C1 segment of cervical spinal cord (tissue), 14 donors: Measurements from ENCODE around the gene PARD6B.
"Not testable (repeated sequence)": the region's sequence is repeated elsewhere in the genome, so short reads cannot be mapped to it uniquely, and the experiment has no call there.

Experiments used
- DNase-seq, 14 donors: peaks; one replicate each; lab custom pipeline; 2025; lab: John Stamatoyannopoulos, UW

Gene PARD6B

DNA sequence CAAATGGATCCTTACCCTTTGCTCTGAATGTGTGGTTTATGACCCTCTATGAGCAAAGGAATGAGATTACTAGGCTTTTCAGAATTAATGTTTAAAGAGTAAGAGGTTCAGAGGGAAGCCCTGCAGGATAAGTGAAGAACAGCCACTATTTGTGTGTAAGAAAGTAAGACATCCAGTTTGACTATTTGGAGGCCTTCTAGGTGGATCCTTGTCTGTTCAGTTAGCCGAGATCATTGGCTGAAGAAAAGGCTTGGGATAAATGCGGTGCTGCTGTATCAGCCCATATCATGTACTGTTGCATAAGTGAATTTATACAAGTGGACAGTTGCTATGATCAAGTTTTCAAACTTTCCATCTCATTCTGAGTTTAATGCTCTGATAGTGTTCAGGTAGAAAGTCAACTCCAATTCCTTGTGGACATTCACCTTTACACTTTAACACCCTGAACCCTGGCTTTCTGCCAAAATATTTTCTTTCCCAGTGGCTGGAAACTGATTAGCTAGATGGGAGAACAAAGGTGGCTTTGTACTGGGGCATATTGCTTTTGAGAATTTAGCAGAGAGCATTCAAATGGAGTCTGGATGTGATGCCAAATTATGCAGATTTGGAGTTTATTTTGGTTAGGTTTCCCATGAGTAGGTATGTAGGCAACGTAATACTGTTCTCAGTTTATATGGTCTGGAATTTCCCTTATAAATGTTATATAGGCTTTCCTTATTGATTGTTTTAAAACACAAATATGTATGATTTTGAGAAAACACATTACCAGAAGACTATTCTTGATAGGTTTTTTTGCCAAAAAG lies 15.0 kb downstream of the PARD6B start:
- no peak for DNase-seq

DNA sequence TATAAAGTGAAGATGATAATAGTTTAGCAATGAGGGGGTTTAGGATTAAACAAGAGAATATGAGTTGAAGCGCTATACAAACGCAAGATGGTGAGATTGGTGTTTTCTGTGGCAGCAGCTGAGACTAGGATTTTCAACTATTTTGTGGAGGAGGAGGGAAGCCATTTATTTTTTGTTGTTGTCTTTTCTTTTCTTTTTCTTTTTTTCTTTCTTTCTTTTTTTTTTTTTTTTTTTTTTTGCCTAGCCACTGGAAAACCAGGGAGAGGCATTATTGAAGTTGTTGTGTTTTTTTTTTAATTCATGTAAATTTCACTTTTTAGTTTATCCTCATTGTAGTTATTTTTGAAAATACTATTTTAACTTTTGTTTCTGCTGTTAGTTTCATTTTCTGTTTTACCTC lies 15.9 kb downstream of the PARD6B start:
- DNase-seq, result no peak

DNA sequence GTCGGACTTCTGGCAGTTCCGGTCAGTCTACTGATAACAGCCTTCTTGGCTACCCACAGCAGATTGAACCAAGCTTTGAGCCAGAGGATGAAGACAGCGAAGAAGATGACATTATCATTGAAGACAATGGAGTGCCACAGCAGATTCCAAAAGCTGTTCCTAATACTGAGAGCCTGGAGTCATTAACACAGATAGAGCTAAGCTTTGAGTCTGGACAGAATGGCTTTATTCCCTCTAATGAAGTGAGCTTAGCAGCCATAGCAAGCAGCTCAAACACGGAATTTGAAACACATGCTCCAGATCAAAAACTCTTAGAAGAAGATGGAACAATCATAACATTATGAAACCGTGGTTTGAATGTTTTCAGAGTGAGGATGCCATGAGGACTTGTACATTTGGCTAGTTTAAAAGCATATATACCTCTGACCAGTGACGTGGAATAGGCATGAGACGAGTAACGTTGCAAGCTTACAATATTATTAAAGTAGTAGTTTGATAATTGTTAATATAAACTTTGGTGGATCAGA lies 18.8 kb downstream of the PARD6B start:
- no peak for DNase-seq

DNA sequence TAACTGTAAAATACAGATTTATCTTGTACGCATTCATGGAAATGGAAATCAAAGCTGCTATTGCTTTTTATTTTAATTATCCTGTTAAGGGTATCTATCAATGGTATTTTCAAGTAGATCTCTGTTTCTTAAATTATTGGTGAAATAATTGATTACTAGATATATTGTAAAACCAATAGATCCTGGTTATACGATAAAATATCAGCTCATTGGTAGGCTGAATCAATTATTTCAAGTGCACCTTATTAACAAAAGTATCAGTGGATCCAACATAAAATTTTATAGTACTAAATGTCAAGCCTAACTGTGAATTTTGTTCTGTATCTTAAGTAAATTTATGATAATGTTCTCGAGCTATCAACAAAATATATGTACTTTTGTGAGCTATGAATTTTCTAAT lies 21.8 kb downstream of the PARD6B start:
- DNase-seq, result no peak

DNA sequence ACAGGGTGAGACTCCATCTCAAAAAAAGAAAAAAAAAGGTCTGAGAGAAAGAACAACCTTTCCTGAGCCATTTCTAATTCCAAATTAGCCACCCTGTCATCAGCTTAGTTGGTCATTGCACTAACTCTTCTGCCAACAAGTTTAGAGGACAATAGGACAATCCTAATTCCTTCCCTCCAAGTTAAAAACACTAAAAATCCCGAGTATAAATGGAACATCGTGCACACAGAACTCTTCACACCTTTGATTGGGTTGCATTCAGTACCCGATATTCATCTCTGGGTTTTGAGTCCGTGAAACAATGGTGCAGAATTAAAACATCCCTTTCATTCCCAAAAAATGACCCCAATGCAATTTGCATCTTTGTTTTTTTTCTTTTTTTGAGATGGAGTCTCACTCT lies 23.0 kb downstream of the PARD6B start:
- no peak for DNase-seq

DNA sequence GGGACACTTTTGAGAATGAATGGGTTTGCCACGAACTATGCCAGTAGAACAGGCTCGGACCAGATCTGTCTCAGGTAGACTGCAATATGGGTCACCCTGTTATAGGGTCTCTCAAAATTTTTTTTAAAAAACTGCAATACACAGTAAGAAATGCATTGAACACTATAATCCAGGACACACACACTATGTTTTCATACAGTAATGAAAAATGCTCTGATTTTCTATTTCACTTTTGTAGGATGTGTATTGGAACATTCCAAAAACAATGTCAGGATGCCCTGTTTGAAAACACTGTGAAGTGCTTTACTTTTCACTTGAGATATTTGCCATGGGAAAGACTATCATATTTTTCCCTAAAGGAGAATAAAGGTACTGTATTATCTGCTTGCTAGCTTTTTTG lies 25.1 kb downstream of the PARD6B start:
- DNase-seq, result no peak

DNA sequence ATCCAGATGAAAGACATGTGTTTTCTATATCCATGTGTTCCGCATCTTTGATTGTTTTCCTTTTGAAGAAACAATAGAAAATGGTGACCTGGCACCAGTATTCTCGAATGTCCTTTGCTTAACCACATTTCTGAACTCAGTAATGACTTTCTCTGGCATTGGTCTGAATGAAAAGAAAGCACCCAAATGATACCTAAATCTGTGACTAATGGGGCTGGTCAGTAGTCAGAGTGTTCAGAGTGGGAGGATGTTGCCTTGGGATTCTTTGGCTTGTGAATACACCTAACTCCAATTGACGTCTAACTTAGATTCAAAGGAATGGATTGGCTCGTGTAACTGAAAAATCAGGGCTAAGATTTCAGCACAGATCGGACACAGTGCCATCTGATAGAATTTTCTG lies 27.1 kb downstream of the PARD6B start:
- DNase-seq, result no peak

DNA sequence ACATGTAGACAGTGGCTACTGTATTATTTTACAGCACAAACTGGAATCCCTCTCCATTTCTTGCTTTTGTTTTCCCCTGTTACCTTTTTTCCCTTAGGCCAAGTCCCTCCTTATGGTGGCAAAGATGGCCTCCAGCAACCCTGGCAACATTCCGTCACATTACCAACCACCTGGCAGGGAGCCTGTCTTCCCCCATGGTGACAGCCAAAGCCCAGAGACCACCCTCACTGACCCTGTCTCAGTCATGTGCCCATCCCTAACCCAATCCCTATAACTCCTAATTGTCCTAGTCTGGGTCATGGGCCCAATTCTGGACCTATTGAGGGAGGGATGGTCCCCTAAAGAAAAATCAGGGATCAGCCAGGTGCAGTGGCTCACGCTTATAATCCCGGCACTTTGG lies 27.6 kb downstream of the PARD6B start:
- no peak for DNase-seq

DNA sequence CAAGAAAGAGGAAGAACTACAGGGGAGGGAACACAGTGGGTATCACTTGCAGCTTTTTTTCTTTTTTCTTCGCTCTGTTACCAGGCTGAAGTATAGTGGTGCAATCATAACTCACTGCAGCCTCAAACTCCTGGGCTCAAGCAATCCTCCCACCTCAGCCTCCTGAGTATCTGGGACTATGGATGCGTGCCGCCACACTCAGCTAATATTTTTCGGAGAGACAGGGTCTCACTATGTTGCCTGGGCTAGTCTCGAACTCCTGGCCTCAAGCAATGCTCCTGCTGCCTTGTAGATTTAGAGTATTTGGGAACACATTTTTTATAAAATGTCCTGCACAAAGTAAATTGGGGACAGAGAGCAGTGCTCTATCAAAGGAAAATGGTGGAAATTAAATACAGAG lies 28.3 kb downstream of the PARD6B start:
- DNase-seq, result no peak

DNA sequence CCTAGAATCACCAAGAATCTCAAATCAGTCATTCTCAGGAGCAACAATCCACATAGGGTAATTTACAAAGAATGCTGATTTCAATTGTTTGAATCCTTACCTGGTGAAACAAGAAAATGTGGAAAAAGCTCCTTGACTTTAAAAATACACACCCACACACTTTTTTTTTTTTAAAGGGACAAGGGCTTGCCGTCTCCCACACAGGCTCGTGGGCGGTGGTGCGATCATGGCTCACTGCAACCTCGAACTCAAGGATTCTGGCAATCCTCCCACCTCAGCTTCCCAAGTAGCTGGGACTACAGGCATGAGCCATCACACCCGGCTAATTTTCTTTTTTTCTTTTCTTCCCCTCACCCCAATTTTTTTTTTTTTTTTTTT lies 30.7 kb downstream of the PARD6B start:
- no peak for DNase-seq

DNA sequence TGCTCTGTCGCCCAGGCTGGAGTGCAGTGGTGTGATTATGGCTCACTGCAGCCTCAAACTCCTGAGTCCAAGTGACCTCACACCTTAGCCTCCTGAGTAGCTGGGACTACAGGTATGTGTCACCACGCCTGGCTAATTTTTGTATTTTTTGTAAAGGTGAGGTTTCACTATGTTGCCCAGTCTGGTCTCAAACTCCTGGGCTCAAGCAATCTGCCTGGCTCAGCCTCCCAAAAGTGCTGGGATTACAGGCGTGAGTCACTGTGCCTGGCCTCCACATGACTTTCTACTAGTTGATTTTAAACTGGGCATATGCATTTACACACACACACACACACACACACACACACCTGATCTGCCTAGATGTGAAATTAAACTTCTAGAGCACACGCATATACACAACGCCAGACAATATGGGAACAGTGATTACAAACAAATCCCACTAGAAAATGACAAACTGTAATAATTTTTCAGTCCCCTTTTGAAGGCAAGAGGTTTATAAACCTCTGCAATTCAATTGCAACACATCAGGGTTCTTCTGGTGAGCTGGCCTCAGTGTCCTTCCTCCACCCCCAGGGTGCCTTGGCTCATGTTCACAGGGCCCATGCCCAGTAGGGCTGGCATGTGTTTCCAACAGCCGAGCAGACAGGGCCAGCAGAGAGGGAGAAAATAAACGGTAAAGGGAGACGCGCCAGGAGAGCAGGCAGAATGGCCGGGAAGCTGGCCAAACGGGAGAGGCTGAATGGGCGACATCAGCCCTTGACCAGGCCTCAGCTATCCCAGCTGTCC lies 31.2 kb downstream of the PARD6B start:
- DNase-seq, result peak in 13 of 14 donors; percentile 6 to 84 (median 60)

DNA sequence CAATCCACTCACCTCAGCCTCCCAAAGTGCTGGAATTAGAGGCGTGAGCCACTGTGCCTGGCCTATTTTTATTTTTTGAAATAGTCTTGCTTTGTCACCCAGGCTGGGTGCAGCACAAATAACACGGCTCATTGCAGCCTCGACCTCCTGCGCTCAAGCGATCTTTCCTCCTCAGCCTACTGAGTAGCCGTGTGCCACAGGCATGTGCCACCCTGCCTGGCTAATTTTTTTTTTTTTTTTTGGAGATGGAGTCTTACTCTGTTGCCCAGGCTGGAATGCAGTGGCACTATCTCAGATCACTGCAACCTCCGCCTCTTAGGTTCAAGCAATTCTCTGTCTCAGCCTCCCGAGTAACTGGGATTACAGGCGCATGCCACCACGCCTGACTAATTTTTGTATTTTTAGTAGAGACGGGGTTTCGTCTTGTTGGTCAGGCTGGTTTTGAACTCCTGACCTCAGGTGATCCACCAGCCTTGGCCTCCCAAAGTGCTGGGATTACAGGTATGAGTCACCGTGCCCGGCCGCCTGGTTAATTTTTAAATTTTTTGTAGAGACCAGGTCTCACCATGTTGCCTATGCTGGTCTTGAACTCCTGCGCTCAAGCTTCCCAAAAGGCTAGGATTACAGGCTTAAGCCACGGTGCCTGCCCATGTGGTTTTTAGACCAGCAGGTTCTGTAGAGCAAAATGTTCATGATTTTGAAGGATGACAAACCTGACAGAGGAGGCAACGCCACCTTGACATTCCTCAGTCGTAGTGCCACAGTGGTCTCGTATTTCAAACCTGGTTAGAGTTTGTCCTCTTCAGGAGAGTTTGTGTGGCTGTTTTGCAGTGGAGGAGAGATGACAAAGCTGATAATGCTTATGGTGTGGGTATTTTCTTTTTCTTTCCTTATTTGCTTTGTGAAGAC lies 32.4 kb downstream of the PARD6B start:
- DNase-seq, result not testable (repeated sequence)

DNA sequence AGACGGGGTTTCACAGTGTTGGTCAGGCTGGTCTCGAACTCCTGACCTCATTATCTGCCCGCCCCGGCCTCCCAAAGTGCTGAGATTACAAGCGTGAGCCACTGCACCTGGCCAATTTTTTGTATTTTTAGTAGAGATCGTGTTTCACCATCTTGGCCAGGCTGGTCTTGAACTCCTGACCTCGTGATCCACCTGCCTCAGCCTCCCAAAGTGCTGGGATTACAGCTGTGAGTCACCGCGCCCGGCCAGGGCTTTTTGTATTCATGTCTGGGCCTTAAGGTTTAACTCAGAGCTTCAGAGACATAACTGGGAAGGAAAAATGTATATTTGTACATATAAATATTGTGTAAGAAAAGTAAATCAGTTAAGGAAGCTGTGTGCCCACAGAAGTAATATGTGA lies 33.9 kb downstream of the PARD6B start:
- not testable (repeated sequence) for DNase-seq

DNA sequence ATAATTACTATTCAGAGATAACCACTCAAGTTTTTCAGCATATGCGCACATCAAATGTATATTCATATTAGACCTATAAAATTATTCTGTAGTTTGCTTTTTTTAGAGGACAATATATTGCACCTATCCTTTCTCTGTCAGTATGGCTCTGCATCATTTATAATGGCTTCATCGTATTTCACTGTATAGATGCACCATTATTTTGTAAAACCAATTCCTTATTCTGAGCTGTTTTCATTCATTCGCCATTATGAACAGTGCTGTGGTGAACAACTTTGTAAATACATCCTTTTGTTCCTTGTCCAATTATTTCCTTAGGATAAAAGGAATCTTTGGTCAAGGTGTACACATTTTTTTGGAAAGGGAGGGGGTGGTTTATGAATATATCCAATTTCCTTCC lies 34.3 kb downstream of the PARD6B start:
- DNase-seq, result no peak

DNA sequence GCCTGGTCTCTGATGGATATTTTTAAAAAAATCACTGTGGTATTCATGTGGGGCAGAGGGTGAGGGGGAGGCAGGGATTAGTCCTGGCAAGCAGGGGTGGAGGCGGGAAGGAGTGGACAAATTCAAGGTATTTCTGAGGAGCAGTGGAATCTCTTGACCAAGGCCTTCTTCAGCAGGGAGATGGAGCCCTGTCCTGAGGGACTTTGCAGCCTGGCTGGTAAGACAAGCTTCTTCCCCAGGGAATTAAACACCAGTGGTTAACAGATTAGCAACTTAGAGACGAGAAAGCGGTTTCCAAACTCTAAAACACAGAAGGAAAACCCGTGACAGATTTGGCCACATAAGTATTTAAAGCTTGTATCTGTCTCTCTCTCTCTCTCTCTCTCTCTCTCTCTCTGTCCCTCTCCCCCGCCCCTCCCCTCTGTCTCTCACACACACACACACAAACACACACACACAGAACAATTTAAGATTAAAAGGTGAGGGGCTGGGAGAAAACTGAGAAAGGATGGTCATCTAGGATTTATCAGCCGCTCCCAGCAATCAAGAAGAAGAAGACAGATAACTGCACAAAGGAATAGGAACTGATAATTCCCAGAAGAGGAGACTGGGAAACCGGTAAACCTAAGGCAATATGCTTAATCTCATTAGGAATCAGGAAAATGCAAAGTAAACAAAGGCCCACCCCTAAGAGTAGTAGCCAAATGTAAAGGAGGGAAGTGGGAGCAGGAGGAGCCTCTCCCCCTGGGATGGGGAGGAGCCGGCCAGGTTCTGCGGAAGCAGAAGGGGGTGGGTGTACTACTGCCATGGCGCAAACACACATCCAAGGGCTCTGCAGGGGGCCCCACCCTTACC lies 35.8 kb downstream of the PARD6B start:
- DNase-seq, result not testable (repeated sequence)

DNA sequence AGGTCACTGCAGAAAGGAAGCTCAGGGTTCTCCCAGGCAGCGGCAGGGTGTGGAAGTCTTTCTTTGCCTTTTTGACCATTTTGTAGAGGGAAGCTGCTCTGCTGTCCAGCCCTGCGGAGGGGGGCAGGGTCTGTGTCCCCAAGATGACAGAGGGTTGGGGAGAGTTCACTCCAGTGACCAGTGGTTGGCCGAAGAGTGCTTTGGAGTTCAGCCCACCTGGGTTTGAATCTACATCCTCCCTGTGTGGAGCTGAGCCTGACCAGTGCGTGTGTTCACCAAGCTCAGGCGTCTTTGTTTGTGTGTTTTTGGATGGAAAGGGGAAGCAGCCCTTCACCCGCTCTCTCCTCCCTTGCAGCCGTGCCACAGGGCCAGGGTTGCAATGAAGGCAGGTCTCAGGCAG lies 37.6 kb downstream of the PARD6B start:
- not testable (repeated sequence) for DNase-seq

DNA sequence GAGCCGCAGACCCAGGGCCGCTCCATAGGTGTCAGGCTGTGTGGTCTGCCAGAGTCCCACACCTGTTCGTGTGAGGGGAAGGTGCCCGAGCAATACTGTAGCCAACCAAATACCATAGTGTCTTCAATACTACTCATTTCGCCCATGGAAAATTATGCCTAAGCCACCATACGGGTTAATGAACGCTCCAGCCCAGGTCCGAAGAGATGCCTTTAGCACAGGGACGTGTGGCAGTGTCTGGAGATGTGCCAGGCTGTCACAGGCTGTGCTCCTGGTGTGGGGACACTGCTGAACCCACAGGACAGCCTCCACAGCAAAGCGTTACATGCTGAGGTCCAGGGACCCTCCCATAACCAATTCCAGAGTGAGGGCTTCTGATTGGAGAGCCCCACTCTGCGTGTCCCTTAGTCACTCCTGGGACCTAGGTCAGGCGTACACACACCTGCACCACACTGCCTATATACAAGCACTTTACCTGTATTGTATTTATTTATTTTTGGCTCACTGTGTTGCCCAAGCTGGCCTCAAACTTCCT lies 38.2 kb downstream of the PARD6B start:
- not testable (repeated sequence) for DNase-seq

DNA sequence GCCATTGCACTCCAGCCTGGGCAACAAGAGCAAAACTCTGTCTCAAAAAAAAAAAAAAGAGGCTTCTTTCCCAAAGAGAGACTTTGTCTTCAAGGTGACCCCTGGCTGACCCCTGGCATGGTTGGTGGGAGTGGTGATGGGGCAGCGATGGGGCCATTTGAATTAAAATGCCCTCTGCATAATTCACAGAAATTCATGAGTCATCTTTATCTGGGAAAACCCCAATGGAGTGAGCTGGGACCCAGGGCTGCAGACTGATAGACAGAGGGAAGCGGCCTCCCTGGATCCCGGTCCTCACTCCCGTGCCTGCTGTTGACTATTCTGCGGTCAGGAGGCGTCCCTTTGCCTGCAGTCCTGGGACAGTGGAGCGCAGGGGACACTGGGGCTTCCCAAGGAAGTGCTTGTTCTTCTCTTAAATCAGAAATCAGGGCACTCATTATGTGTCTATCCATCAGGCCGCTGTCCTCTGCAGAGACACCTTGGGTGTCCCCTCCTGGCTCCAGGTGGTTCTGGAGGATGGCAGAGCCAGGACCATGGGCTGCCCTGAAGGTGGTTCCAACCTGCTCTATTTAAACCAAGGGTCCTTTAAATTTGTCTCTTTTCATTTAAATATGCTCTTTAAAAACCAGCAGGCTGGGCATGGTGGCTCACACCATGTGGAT lies 40.2 kb downstream of the PARD6B start:
- peak in 1 of 14 donors; percentile 10 for DNase-seq

DNA sequence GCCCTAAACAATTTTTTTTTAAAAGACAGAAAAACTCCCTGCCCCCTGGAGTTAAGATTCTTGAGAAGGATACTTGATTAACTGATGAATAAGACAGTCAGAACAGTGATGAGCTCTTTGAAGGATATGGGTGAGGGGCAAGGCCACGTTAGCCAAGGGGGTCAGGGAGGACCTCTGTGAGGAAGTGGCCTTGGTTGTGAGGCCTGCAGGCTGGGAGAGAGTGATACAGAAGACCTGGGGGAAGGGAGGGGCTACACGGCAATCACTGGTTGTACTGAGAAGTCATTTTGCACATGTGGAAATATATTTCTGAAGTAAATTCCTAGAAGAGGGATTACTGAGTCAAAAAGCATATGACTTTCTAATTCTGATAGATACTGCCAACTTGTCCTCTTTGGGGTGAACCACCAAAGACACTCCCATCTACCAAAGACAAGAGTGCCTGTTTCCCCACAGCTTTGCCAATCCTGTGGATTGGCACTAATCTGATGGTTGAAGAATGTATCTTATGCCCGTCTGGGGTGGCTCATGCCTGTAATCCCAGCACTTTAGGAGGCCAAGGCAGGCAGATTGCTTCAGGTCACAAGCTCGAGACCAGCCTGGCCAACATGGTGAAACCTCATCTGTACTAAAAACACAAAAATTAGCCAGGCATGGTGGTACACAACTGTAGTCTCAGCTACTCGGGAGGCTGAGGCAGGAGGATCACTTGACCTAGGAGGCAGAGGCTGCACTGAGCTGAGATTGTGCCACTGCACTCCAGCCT lies 41.2 kb downstream of the PARD6B start:
- DNase-seq, result no peak
